Mesenchymal stem cell (in vitro differentiated cells and primary cell): ENCODE results near the gene BTD.

Experiments used
- DNase-seq: peaks from one replicate; pipeline ENCODE4 v3.0.0-alpha.2; 2013
- H2AFZ ChIP-seq: one replicate; pipeline ENCODE4 v1.6.1; 2013; ENCODE audit warnings: low read depth, mild to moderate bottlenecking, control low read depth, inconsistent platforms, low read length, moderate library complexity
- H2AK5ac ChIP-seq: 2 replicates; pipeline ENCODE4 v1.6.1; 2013; ENCODE audit warnings: low read length, moderate library complexity, mild to moderate bottlenecking, inconsistent platforms; ENCODE audit not compliant: severe bottlenecking
- H2BK120ac ChIP-seq: one replicate; pipeline ENCODE4 v1.6.1; 2013; ENCODE audit warnings: low read depth, mild to moderate bottlenecking, inconsistent platforms, low read length, moderate library complexity
- H2BK12ac ChIP-seq, 2 experiments: one replicate each; pipeline ENCODE4 v1.6.1; 2013; ENCODE audit warnings: inconsistent platforms in 2 of 2, low read length in 2 of 2, mild to moderate bottlenecking in 2 of 2, moderate library complexity in 2 of 2, control low read depth in 1 of 2
- H2BK15ac ChIP-seq: one replicate; pipeline ENCODE4 v1.6.1; 2013; ENCODE audit warnings: mild to moderate bottlenecking, low read depth, inconsistent platforms; ENCODE audit not compliant: poor library complexity, severe bottlenecking
- H2BK5ac ChIP-seq: 2 replicates; pipeline ENCODE4 v1.6.1; 2013; ENCODE audit warnings: low read depth, mild to moderate bottlenecking, low read length, control low read depth, inconsistent platforms; ENCODE audit not compliant: poor library complexity, severe bottlenecking
- H3K14ac ChIP-seq, 2 experiments: one replicate each; pipeline ENCODE4 v1.6.1; 2013; ENCODE audit warnings: inconsistent platforms in 2 of 2, low read length in 2 of 2, control low read depth in 1 of 2, mild to moderate bottlenecking in 1 of 2, moderate library complexity in 1 of 2
- H3K18ac ChIP-seq, 2 experiments: one replicate each; pipeline ENCODE4 v1.6.1; 2013; ENCODE audit warnings: inconsistent platforms in 2 of 2, low read length in 2 of 2, control low read depth in 1 of 2, low read depth in 1 of 2, mild to moderate bottlenecking in 1 of 2
- H3K23ac ChIP-seq, 2 experiments: one replicate each; pipeline ENCODE4 v1.6.1; 2013; ENCODE audit warnings: inconsistent platforms in 2 of 2, low read length in 2 of 2, mild to moderate bottlenecking in 2 of 2, moderate library complexity in 2 of 2, control low read depth in 1 of 2
- H3K27ac ChIP-seq: 2 replicates; pipeline ENCODE4 v1.5.1; 2013; ENCODE audit warnings: mild to moderate bottlenecking, moderate library complexity, low read length, control low read depth, inconsistent platforms; ENCODE audit not compliant: poor library complexity, severe bottlenecking
- H3K27me3 ChIP-seq, 2 experiments: 2 replicates each; pipeline versions ENCODE4 v1.6.1 to v1.7.0; 2013; ENCODE audit warnings: low read length in 2 of 2, mild to moderate bottlenecking in 2 of 2, moderate library complexity in 2 of 2, control low read depth in 1 of 2, inconsistent platforms in 1 of 2; ENCODE audit not compliant: control insufficient read depth in 1 of 2, insufficient read depth in 1 of 2
- H3K36me3 ChIP-seq, 2 experiments: 2 replicates each; pipeline versions ENCODE4 v1.6.1 to v1.7.0; 2013; ENCODE audit warnings: low read length in 2 of 2, control low read depth in 1 of 2, inconsistent platforms in 1 of 2, low read depth in 1 of 2, mild to moderate bottlenecking in 1 of 2; ENCODE audit not compliant: insufficient read depth in 2 of 2, control insufficient read depth in 1 of 2
- H3K4ac ChIP-seq, 2 experiments: one replicate each; pipeline ENCODE4 v1.6.1; 2013; ENCODE audit warnings: inconsistent platforms in 2 of 2, low read length in 2 of 2, mild to moderate bottlenecking in 2 of 2, moderate library complexity in 2 of 2, control low read depth in 1 of 2, low read depth in 1 of 2
- H3K4me1 ChIP-seq: 2 replicates; pipeline ENCODE4 v1.6.1; 2013; ENCODE audit warnings: low read depth, low read length, control low read depth; ENCODE audit not compliant: control insufficient read depth, insufficient read depth
- H3K4me2 ChIP-seq: 2 replicates; pipeline ENCODE4 v1.6.1; 2013; ENCODE audit warnings: low read length, mild to moderate bottlenecking, inconsistent platforms; ENCODE audit not compliant: poor library complexity, severe bottlenecking
- H3K4me3 ChIP-seq, 2 experiments: 2 replicates each; pipeline versions ENCODE4 v1.5.1 to v1.7.0; 2013; ENCODE audit warnings: low read length in 2 of 2, mild to moderate bottlenecking in 2 of 2, control low read depth in 1 of 2, low read depth in 1 of 2; ENCODE audit not compliant: insufficient read depth in 1 of 2
- H3K79me1 ChIP-seq: replicated peaks from 2 replicates; pipeline ENCODE4 v1.6.1; 2013; ENCODE audit warnings: mild to moderate bottlenecking, control low read depth, low read length, inconsistent platforms; ENCODE audit not compliant: poor library complexity, severe bottlenecking
- H3K9ac ChIP-seq: 2 replicates; pipeline ENCODE4 v1.7.0; 2013; ENCODE audit warnings: mild to moderate bottlenecking, low read length, moderate library complexity
- H3K9me3 ChIP-seq: 2 replicates; pipeline ENCODE4 v1.7.0; 2013; ENCODE audit warnings: mild to moderate bottlenecking, low read length; ENCODE audit not compliant: control insufficient read depth
- H4K8ac ChIP-seq: one replicate; pipeline ENCODE4 v1.6.1; 2013; ENCODE audit warnings: inconsistent platforms, mild to moderate bottlenecking, low read length, moderate library complexity
- H4K91ac ChIP-seq: one replicate; pipeline ENCODE4 v1.6.1; 2013; ENCODE audit warnings: mild to moderate bottlenecking, low read length, inconsistent platforms
- WGBS: methylation state at CpG from one replicate; pipeline ENCODE4 v1.1.7; 2013; ENCODE audit warnings: mixed read lengths; 5-methylcytosine and 5-hydroxymethylcytosine counted together

Gene BTD

DNA sequence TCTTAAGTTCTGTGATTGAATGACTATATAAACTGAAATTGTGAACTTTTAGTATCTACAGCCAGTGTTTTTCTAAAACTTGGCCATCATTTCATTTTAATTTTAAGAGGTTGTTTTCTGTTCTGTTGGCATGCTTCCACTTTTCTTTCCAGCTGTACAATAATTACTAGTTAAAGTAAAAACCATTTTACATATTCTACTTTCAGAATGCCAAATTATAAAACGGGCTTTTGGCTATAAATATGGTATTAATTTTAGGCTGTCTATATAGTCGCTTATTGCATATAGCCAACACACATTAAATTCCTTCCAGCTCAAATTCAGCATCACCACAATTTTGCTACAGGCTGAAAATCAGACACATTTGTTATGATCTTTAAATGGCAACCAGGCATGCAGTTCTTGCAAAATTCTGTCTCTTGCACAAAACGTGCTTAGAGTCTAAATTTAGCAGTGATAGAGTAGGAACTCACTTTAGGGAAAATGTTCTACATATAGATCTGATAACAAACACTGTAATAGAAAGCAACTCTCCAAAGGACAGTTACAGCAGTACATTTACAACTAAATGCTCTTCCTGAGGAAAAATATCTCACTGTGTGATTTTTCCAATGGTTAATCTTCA is 81.1 kb downstream of the BTD start:
- Histone ChIP-seq H3K9me3 (no peaks in the 10 kb centered on the region), H2AK5ac (no peak overlapping the region), H3K4me1 (no peaks in the 10 kb centered on the region), H3K4ac (no peak overlapping the region), H3K27me3 (no peaks in the 10 kb centered on the region), H3K4me2 (no peak overlapping the region), H3K9ac (peak overlapping the region; percentile 56), H3K18ac (no peak overlapping the region), H3K36me3 (peaks cover 9 to 88% of the 10 kb centered on the region in 2 experiments), H2BK120ac (no peak overlapping the region), H2BK15ac (no peak overlapping the region), H4K8ac (no peak overlapping the region), H3K27ac (no peak overlapping the region), H4K91ac (no peak overlapping the region), H2BK5ac (no peak overlapping the region), H3K14ac (no peak overlapping the region), H2AFZ (no peak overlapping the region), H3K79me1 (peaks cover 13% of the 10 kb centered on the region), H3K23ac (no peak overlapping the region), H3K4me3 (peak overlapping the region in 1 of 2 experiments; percentile 3), H2BK12ac (no peak overlapping the region)
- DNase-seq, result peak; percentile 85
- 100% methylated on average over 1 of the region's 3 CpGs for WGBS

DNA sequence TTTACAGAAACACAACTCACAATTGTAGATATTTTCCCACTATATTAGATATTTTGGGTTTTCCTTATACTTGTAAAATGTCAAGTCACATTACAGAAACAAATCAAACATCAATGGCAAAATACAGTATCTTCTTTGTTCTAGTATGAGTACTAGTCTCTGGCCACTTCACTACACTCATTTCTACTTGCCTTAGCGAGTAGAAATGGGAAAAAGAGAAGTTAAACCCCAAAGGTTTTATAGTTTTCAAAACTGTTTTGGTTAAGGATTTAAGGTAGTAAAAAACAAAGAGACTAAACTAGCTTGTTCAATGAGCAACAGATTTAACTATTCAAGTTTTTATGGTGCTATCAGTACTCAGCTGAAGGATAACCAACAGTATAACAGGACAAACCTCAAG is 81.7 kb downstream of the BTD start:
- Histone ChIP-seq H3K18ac (no peak overlapping the region), H2AFZ (no peak overlapping the region), H3K9ac (peak overlapping the region; percentile 56), H4K91ac (no peak overlapping the region), H3K4me1 (no peaks in the 10 kb centered on the region), H3K79me1 (peaks cover 14% of the 10 kb centered on the region), H2BK12ac (no peak overlapping the region), H3K9me3 (no peaks in the 10 kb centered on the region), H3K4me2 (no peak overlapping the region), H2BK15ac (no peak overlapping the region), H2AK5ac (no peak overlapping the region), H2BK120ac (no peak overlapping the region), H3K14ac (no peak overlapping the region), H2BK5ac (no peak overlapping the region), H3K36me3 (peaks cover 9 to 88% of the 10 kb centered on the region in 2 experiments), H3K23ac (no peak overlapping the region), H3K27ac (no peak overlapping the region), H4K8ac (no peak overlapping the region), H3K4ac (no peak overlapping the region), H3K4me3 (peak overlapping the region in 1 of 2 experiments; percentile 3), H3K27me3 (no peaks in the 10 kb centered on the region)
- no CpG with 5 or more reads among the region's 1 CpG for WGBS
- no peak for DNase-seq

DNA sequence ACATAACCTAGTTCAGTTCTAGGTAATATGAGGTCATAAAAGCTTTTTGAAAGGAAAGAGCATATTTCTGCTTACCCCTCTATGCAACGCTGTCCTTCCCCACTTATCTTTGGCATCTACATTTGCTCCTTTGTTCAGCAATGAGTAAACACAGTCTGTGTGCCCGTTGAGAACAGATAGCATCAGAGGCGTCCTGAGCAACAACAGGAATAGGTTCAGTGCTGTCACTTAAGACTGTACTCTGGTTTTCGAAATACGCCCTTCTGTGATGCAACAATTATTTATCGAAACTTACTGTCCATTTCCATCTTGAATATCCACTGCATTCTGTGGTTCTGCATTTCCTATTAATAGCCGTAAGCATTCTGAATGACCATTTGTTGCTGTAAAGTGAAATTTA is 84.4 kb downstream of the BTD start:
- Histone ChIP-seq H2AK5ac (no peak overlapping the region), H3K27me3 (no peaks in the 10 kb centered on the region), H3K4me3 (no peak overlapping the region), H2AFZ (no peak overlapping the region), H4K91ac (no peak overlapping the region), H4K8ac (no peak overlapping the region), H3K4ac (no peak overlapping the region), H3K4me2 (no peak overlapping the region), H3K9ac (no peak overlapping the region), H2BK15ac (no peak overlapping the region), H3K27ac (no peak overlapping the region), H3K18ac (no peak overlapping the region), H3K23ac (no peak overlapping the region), H2BK12ac (peak overlapping the region in 1 of 2 experiments; percentile 50), H2BK120ac (no peak overlapping the region), H3K36me3 (peaks cover 12 to 92% of the 10 kb centered on the region in 2 experiments), H2BK5ac (no peak overlapping the region), H3K14ac (no peak overlapping the region), H3K4me1 (no peaks in the 10 kb centered on the region), H3K79me1 (peaks cover 18% of the 10 kb centered on the region), H3K9me3 (no peaks in the 10 kb centered on the region)
- 74% methylated on average over 6 of the region's 7 CpGs for WGBS
- DNase-seq, result no peak

DNA sequence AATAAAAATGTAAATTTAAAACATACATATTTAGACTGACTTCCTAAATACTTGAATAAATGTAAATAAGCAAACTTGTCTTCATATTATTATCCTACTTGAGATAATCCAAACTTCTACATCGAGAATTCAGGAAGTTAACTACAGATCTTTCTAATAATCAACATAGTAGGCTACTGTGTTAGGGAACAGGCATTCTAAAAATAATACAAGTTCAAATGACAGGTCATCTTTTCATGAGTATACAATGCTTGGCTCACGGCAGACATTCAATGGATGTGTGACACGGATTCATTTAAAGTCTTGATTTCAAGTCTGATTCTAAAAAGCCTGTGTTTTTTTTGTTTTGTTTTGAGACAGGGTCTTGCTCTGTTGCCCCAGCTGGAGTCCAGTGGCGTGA is 88.7 kb downstream of the BTD start:
- H3K23ac ChIP-seq, result no peak overlapping the region
- H3K79me1 ChIP-seq, result peaks cover 20% of the 10 kb centered on the region
- H3K4me3 ChIP-seq, result no peak overlapping the region
- DNase-seq, result no peak
- no peak overlapping the region for H2BK120ac ChIP-seq
- no peak overlapping the region for H3K4ac ChIP-seq
- no peak overlapping the region for H2BK15ac ChIP-seq
- H3K14ac ChIP-seq, result no peak overlapping the region
- H4K8ac ChIP-seq, result no peak overlapping the region
- H2AFZ ChIP-seq, result no peak overlapping the region
- no peak overlapping the region for H2BK12ac ChIP-seq
- no peak overlapping the region for H3K9ac ChIP-seq
- peaks cover 15 to 95% of the 10 kb centered on the region in 2 experiments for H3K36me3 ChIP-seq
- no peak overlapping the region for H4K91ac ChIP-seq
- no peak overlapping the region for H3K4me2 ChIP-seq
- H3K18ac ChIP-seq, result no peak overlapping the region
- H3K9me3 ChIP-seq, result no peaks in the 10 kb centered on the region
- no peak overlapping the region for H3K27ac ChIP-seq
- H2AK5ac ChIP-seq, result no peak overlapping the region
- no peak overlapping the region for H2BK5ac ChIP-seq
- 98% methylated on average over 3 of the region's 4 CpGs for WGBS
- H3K4me1 ChIP-seq, result no peaks in the 10 kb centered on the region
- H3K27me3 ChIP-seq, result no peaks in the 10 kb centered on the region
